A673 (cell line): ENCODE measurements around the gene BRME1. TPM values are rescaled to one million over a fixed set of nuclear protein-coding genes. Genes with fewer than 3 reads are reported as not detected.

Experiments used
- BruUV-seq: library from RNA; stranded (reverse); fragments of 400-500 nt; replicated peaks from 2 replicates; lab custom pipeline; 2021; lab: Mats Ljungman, UMichigan
- CTCF ChIA-PET: fragments of 300-600 bp; sonication (Branson Sonifier 250); formaldehyde crosslinking; loops from one replicate; lab custom pipeline; 2022; ENCODE audit warnings: antibody characterized with exemption; lab: Charles Lee
- POLR2A ChIA-PET: fragments of 300-600 bp; sonication (Branson Sonifier 250); formaldehyde crosslinking; loops from one replicate; lab custom pipeline; 2022; ENCODE audit warnings: antibody characterized with exemption; ENCODE audit not compliant: low non-redundant PET; lab: Charles Lee
- DNase-seq: peaks from one replicate; pipeline ENCODE4 v3.0.0-alpha.2; 2015; ENCODE audit warnings: low spot score
- H3K27ac ChIP-seq: fragments of 200-600 bp; sonication (generic); 2 replicates; pipeline ENCODE4 v1.5.1; 2016; ENCODE audit warnings: mixed run types, low read depth, mild to moderate bottlenecking, mixed read lengths, antibody characterized with exemption, low read length; ENCODE audit not compliant: poor library complexity, severe bottlenecking
- H3K27me3 ChIP-seq: fragments of 200-600 bp; sonication (generic); replicated peaks from 2 replicates; pipeline ENCODE4 v1.6.1; 2017; ENCODE audit warnings: mixed run types, low read depth, mild to moderate bottlenecking, mixed read lengths, antibody characterized with exemption, low read length; ENCODE audit not compliant: insufficient read depth, poor library complexity
- H3K36me3 ChIP-seq: fragments of 200-600 bp; sonication (generic); 2 replicates; pipeline ENCODE4 v1.6.1; 2016; ENCODE audit warnings: mixed run types, mild to moderate bottlenecking, mixed read lengths, antibody characterized with exemption, low read length; ENCODE audit not compliant: insufficient read depth, poor library complexity, severe bottlenecking
- H3K4me1 ChIP-seq: fragments of 200-600 bp; sonication (generic); 2 replicates; pipeline ENCODE4 v1.6.1; 2017; ENCODE audit warnings: mixed run types, mild to moderate bottlenecking, mixed read lengths, antibody characterized with exemption, low read length; ENCODE audit not compliant: insufficient read depth, poor library complexity, severe bottlenecking
- H3K4me3 ChIP-seq: fragments of 200-600 bp; sonication (generic); 2 replicates; pipeline ENCODE4 v1.5.1; 2016; ENCODE audit warnings: low read depth, mixed run types, mild to moderate bottlenecking, mixed read lengths, low read length; ENCODE audit not compliant: poor library complexity, severe bottlenecking
- H3K9me3 ChIP-seq: fragments of 200-600 bp; sonication (generic); 2 replicates; pipeline ENCODE4 v1.6.1; 2016; ENCODE audit warnings: mixed run types, low read depth, mild to moderate bottlenecking, mixed read lengths, antibody characterized with exemption, low read length; ENCODE audit not compliant: poor library complexity, severe bottlenecking
- EZH2 ChIP-seq: fragments of 200-600 bp; sonication (generic); IDR thresholded peaks from 2 replicates; pipeline ENCODE4 v1.6.1; 2017; ENCODE audit warnings: borderline replicate concordance, low read depth, mild to moderate bottlenecking, mixed read lengths, antibody characterized with exemption, low read length; ENCODE audit not compliant: poor library complexity, severe bottlenecking
- intact Hi-C: fragments of 100-400 bp; cut with micrococcal nuclease; formaldehyde crosslinking; loops from one replicate; pipeline ENCODE4 v1.10.0; 2022; ENCODE audit not compliant: unreplicated experiment
- total RNA-seq: library from RNA; stranded (reverse); gene quantifications from 2 replicates; pipeline ENCODE4 v1.2.3, GENCODE V29; 2021
- TF ChIP-seq, protein P1 (sequence below): fragments of 300-800, 200-600 bp; sonication (generic); conservative IDR thresholded peaks from 2 replicates; pipeline ENCODE4 v1.5.1; 2017; ENCODE audit warnings: low read depth, mild to moderate bottlenecking, antibody characterized with exemption, low read length, moderate library complexity, mixed read lengths

BRME1 gene
- total RNA-seq, 1 experiment from 2014 or later = 4.0 TPM

DNA sequence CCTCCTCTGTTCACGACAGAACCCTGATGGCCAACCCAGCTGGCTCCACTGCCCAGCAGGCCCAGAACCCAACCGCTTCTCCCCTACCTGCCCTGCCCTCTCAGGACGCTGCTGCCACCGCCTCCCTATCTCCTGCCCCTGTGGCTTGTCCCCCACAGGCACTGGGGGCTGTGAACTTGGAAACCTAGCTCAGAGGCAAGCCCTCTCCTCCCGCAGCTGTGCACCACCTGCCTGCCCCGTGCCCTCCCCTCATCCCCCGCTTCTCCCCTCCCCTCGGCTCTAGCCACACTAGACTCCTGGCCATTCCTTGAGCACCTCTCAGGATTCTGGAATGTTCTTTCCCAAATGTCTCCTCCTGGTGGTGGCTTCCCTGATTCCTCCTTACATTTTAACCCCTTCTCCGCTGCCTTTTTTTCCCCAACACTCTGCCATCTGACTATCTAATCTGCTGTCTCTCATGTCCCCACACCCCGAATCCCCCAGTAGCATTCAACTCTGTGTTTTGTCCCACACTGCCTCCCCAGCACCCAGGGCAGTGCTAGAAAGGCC, 22.3 kb downstream of the BRME1 start:
- no peaks in the 10 kb centered on the region for H3K9me3 ChIP-seq
- ChIA-PET CTCF (no interaction called here), POLR2A (no interaction called here)
- H3K4me1 ChIP-seq = peaks cover 13% of the 10 kb centered on the region
- no peak overlapping the region for H3K27ac ChIP-seq
- H3K27me3 ChIP-seq = no peaks in the 10 kb centered on the region
- H3K36me3 ChIP-seq = no peaks in the 10 kb centered on the region
- no peak for TF ChIP-seq EZH2
- TF ChIP-seq, protein P1, sequence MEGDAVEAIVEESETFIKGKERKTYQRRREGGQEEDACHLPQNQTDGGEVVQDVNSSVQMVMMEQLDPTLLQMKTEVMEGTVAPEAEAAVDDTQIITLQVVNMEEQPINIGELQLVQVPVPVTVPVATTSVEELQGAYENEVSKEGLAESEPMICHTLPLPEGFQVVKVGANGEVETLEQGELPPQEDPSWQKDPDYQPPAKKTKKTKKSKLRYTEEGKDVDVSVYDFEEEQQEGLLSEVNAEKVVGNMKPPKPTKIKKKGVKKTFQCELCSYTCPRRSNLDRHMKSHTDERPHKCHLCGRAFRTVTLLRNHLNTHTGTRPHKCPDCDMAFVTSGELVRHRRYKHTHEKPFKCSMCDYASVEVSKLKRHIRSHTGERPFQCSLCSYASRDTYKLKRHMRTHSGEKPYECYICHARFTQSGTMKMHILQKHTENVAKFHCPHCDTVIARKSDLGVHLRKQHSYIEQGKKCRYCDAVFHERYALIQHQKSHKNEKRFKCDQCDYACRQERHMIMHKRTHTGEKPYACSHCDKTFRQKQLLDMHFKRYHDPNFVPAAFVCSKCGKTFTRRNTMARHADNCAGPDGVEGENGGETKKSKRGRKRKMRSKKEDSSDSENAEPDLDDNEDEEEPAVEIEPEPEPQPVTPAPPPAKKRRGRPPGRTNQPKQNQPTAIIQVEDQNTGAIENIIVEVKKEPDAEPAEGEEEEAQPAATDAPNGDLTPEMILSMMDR = peak; percentile 27; the same call in 1 of the 2 replicates
- intact Hi-C loops = loop anchor here (5.0 kb wide), 3 partner anchors 149 to 599 kb away; partner anchors contain the start of genes ASF1B and IL27RA
- H3K4me3 ChIP-seq = no peak overlapping the region
- BruUV-seq = no TSS peak
- DNase-seq = no peak

DNA sequence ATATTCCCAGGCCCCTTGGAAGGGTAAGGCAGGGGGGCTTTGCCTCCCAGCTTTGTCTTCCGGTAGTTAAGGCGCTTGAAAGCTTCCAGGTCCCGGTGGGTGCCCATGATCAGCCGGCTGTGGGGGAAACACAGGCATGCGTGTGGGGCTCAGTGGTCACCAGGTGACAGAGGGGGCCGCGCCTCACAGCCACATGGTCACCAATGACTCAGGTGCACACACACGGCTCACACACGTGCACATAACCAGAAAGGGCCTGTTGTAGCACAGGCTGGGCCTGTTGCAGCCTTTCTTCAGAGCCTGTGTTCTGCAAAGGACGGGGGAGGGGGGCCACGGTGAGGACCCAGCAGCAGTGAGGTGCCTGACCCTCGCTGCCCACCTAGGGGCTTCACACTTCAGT, 23.1 kb downstream of the BRME1 start:
- Histone ChIP-seq H3K27me3 (no peaks in the 10 kb centered on the region), H3K9me3 (no peaks in the 10 kb centered on the region), H3K4me3 (no peak overlapping the region), H3K27ac (no peak overlapping the region), H3K36me3 (no peaks in the 10 kb centered on the region), H3K4me1 (peaks cover 13% of the 10 kb centered on the region)
- TF ChIP-seq EZH2 = no peak
- TF ChIP-seq, protein P1 = no peak
- DNase-seq = no peak
- no TSS peak for BruUV-seq
- ChIA-PET CTCF (interaction anchor here (0.6 kb wide), 1 partner anchor 20 kb away, joined by 5 read pairs; no protein-coding TSS in a partner anchor), POLR2A (interaction anchor here (0.5 to 0.6 kb wide), 2 partner anchors 13 to 253 kb away, joined by 5 to 7 read pairs; no protein-coding TSS in a partner anchor)
- intact Hi-C loops = loop anchor here (5.0 kb wide), 3 partner anchors 149 to 599 kb away; partner anchors contain the start of genes ASF1B and IL27RA

DNA sequence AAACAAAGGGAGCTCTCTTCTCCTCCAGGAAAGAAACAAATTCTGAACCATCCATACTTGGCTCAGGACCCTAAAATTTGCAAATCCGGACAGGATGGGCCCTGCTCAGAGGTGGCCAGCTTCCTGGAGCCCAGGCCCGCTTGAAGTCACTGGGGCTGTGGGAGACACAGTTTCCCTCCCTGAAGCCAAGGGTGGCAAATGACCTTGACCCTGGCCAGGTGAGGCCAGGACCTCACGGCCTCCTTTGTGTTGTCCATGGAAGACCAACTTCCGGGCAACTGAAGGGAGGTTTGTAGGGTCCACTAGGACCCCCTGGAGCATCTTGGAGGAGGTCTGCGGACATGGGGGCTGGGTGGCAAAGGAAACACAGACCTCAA, 23.5 kb downstream of the BRME1 start:
- H3K36me3 ChIP-seq = no peaks in the 10 kb centered on the region
- intact Hi-C loops = loop anchor here (5.0 kb wide), 3 partner anchors 150 to 600 kb away; partner anchors contain the start of genes ASF1B and IL27RA
- no peaks in the 10 kb centered on the region for H3K9me3 ChIP-seq
- no peak overlapping the region for H3K27ac ChIP-seq
- H3K4me1 ChIP-seq = peaks cover 13% of the 10 kb centered on the region
- no peak for DNase-seq
- POLR2A ChIA-PET = interaction anchor here (0.6 to 0.7 kb wide), 2 partner anchors 57 to 253 kb away, joined by 7 read pairs; no protein-coding TSS in a partner anchor
- no peaks in the 10 kb centered on the region for H3K27me3 ChIP-seq
- no peak overlapping the region for H3K4me3 ChIP-seq
- BruUV-seq = no TSS peak
- no peak for TF ChIP-seq EZH2
- TF ChIP-seq, protein P1 = no peak
- CTCF ChIA-PET = no interaction called here
